Heart left ventricle (tissue), 16 donors: ENCODE results near the gene MAPK11. TPM values are rescaled to one million over a fixed set of nuclear protein-coding genes. Genes with fewer than 3 reads are reported as not detected.

Experiments
- ATAC-seq, 4 donors: fragments of 200-7000 bp; cut with Tn5 transposase; one replicate each; pipeline ENCODE4 v1.9.1; 2020 to 2022; ENCODE audit warnings: moderate library complexity in 4 of 4, mild to moderate bottlenecking in 3 of 4, moderate number of reproducible peaks in 1 of 4
- DNase-seq, 5 donors: peaks; one replicate each; pipeline ENCODE4 v3.0.0-alpha.2; 2020
- H3K27ac ChIP-seq, 12 donors: fragments of 200-600 bp; sonication (generic) in 4 of 12; one replicate each; pipeline versions ENCODE4 v1.5.0 to v1.8.0; 2016 to 2022; ENCODE audit warnings: mild to moderate bottlenecking in 2 of 12
- H3K27me3 ChIP-seq, 9 donors: fragments of 200-600 bp; sonication (generic) in 2 of 9; one replicate each; pipeline versions ENCODE4 v1.5.1 to v1.8.0; 2016 to 2022; ENCODE audit warnings: mild to moderate bottlenecking in 3 of 9
- H3K36me3 ChIP-seq, 9 donors: fragments of 200-600 bp; sonication (generic) in 2 of 9; one replicate each; pipeline versions ENCODE4 v1.5.0 to v1.8.0; 2018 to 2022; ENCODE audit warnings: mild to moderate bottlenecking in 2 of 9
- H3K4me1 ChIP-seq, 12 donors: fragments of 200-600 bp; sonication (generic) in 4 of 12; one replicate each; pipeline versions ENCODE4 v1.5.0 to v1.8.0; 2016 to 2022; ENCODE audit warnings: mild to moderate bottlenecking in 3 of 12
- H3K4me3 ChIP-seq, 12 donors: fragments of 200-600 bp; sonication (generic) in 4 of 12; one replicate each; pipeline versions ENCODE4 v1.5.0 to v1.8.0; 2017 to 2022; ENCODE audit warnings: mild to moderate bottlenecking in 9 of 12, moderate library complexity in 4 of 12
- H3K9me3 ChIP-seq, 12 donors: fragments of 200-600 bp; sonication (generic) in 4 of 12; one replicate each; pipeline versions ENCODE4 v1.5.0 to v1.8.0; 2016 to 2022; ENCODE audit warnings: mild to moderate bottlenecking in 1 of 12
- POLR2A ChIP-seq, 2 donors: fragments of 450-650 bp; IDR thresholded peaks; one replicate each; pipeline ENCODE4 v1.6.1; 2017; ENCODE audit warnings: antibody characterized with exemption in 2 of 2, mild to moderate bottlenecking in 2 of 2, moderate library complexity in 2 of 2
- WGBS, 4 donors: extraction: QIAGEN DNeasy Blood & Tissue Kit in 2 of 4; methylation state at CpG; one replicate each; pipeline versions ENCODE4 v1.1.5 to v1.1.7; 2013 to 2018; 5-methylcytosine and 5-hydroxymethylcytosine counted together
- intact Hi-C, 10 donors: fragments of 100-400 bp; cut with DNase I; formaldehyde crosslinking; loops; one replicate each; pipeline versions ENCODE4 v1.11.1 to v1.14.2; 2022
- polyA plus RNA-seq, 2 donors: library from polyadenylated mRNA; stranded (reverse); fragments of 200-250 nt; gene quantifications; one replicate each; pipeline ENCODE4 v1.2.3, GENCODE V29; 2013
- total RNA-seq, 9 donors: library from RNA; depleted of rRNA in 2 of 9; stranded (reverse); fragments of >200 nt in 2 of 9; fragmentation: NEBNext Ultra II Directional in 3 of 9; extraction: Animal tissue kit (Norgen Biotek cat#: 25700) in 3 of 9; gene quantifications; one replicate each; pipeline versions ENCODE4 v1.1.0 to v1.2.4, GENCODE V29; 2016 to 2023
- TF ChIP-seq, protein P1 (sequence below), 12 donors: fragments of 200-600 bp; sonication (generic) in 4 of 12; IDR thresholded peaks; one replicate each; pipeline versions ENCODE4 v1.5.0 to v1.8.0; 2018 to 2022; ENCODE audit warnings: antibody characterized with exemption in 12 of 12, mild to moderate bottlenecking in 5 of 12
- donor health status: ischemic (EF 13 %, LVEDD 7.1; RV severe dilation, severe dysfunction).
- donor health status: healthy with polysubstance abuse.
- donor health status: DM: no; HTN: yes; CAD: no.
- donor health status: DM: no; HTN: no; CAD: no.
- donor health status: ischemic (EF 25% LVEDD 6.9; RV normal size, moderate dysfunction).
- donor health status: ischemic (EF 25% LVEDD 5.7; RV mildly dilated, moderate dysfunction).
- donor health status: healthy.
- donor health status: DM: yes; HTN: yes; CAD: no.
- donor health status: ischemic (EF 35%, LVEDD 5.7; RV mildly dilated, moderate dysfunction).
- donor health status: nonischemic (EF 11% LVEDD 7.7; RV severe dilation, severe dysfunction).
- donor health status: DM: yes; HTN: yes; CAD: no.
- donor health status: PGD.
- donor health status: ischemic (EF 29% LVEDD 5.4; RV normal size, mild dysfunction).
- donor health status: nonischemic (EF 23%, LVEDD 6.1; RV moderate dilation, normal function).

The MAPK11 gene
- total and polyA plus RNA-seq, 11 donors = 5.0 to 12.1 (median 7.5) TPM

DNA sequence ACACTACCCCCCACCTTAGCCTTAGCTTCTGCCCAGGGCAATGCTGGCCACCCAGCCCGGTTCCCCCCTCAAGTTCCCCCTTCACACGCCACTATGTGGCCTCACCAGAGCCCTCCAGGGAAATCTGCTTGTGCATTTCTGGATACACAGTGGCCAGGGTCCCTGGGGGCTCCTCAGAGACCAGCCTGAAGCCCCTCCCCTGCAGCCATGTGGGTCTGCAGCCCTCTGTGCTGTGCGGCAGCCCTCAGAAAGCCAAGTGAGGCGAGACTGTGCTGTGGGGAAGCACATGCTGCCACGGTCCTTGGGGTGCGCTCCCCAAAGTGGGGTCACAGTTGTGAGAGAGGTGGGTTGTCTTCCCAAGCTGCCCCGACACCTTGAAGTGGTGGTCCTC is 39.4 kb upstream of the MAPK11 start:
- H3K27ac ChIP-seq = peak overlapping the region in 11 of 12 donors; percentile 74 to 95 (median 89)

DNA sequence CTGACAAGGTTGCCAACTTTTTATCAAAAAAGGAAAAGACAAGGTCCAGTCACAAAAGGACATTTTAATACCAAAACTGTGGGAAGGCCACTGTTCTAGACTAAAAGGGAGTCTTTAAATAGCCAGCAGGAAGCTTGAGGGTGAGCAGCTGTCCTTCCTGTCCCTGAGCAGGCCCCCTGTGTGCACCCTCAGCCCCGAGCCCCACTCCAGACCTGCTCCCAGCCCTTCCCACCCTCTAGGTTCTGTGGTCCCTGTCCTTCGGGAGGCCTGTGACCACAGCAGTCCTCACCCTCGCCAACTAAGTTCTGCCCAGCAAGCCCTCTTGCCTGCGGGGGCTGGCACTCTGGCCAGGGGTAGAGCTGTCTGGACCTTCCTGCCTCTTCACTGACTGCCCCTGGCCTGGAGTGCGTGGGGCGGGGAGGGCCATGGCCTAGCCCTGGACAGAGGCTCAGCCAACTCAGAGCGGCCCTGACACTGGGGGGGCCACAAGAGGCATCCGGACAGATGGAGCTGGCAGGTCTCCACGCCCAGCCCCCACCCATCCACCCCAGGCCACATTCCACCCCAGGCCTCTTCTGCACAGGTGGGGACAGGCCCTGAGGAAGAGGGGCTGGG is 38.9 kb upstream of the MAPK11 start:
- no peaks in the 10 kb centered on the region for H3K27me3 ChIP-seq
- TF ChIP-seq, protein P1, sequence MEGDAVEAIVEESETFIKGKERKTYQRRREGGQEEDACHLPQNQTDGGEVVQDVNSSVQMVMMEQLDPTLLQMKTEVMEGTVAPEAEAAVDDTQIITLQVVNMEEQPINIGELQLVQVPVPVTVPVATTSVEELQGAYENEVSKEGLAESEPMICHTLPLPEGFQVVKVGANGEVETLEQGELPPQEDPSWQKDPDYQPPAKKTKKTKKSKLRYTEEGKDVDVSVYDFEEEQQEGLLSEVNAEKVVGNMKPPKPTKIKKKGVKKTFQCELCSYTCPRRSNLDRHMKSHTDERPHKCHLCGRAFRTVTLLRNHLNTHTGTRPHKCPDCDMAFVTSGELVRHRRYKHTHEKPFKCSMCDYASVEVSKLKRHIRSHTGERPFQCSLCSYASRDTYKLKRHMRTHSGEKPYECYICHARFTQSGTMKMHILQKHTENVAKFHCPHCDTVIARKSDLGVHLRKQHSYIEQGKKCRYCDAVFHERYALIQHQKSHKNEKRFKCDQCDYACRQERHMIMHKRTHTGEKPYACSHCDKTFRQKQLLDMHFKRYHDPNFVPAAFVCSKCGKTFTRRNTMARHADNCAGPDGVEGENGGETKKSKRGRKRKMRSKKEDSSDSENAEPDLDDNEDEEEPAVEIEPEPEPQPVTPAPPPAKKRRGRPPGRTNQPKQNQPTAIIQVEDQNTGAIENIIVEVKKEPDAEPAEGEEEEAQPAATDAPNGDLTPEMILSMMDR (IDR thresholded peaks at IDR 0.05) = no peak
- no peak for TF ChIP-seq POLR2A (IDR thresholded peaks at IDR 0.05)
- no peaks in the 10 kb centered on the region for H3K9me3 ChIP-seq
- no peaks in the 10 kb centered on the region for H3K36me3 ChIP-seq
- DNase-seq (peak in 2 of 5 donors; percentile 32 to 38), ATAC-seq (no peak)
- peaks cover 7 to 58% (median 41%) of the 10 kb centered on the region in 12 donors for H3K4me1 ChIP-seq
- 36 to 51% (median 37%) methylated on average over 9 of the region's 9 CpGs for WGBS, 4 donors
- intact Hi-C loops = loop anchor here in 3 of 10 donors (1.0 to 5.0 kb wide), 2 partner anchors 18 to 37 kb away; partner anchors contain the start of genes MAPK11 (in 2 of the 3) and DENND6B (in 1 of the 3)
- H3K27ac ChIP-seq = peak overlapping the region; percentile 74 to 95 (median 89)
- no peak overlapping the region for H3K4me3 ChIP-seq

More for the DNA sequence above, 39.4 kb upstream of the MAPK11 start:
- no peaks in the 10 kb centered on the region for H3K36me3 ChIP-seq
- H3K27me3 ChIP-seq = no peaks in the 10 kb centered on the region
- H3K4me1 ChIP-seq = peaks cover 5 to 56% (median 37%) of the 10 kb centered on the region in 12 donors
- 72 to 86% (median 74%) methylated on average over 5 to 7 of the region's 7 CpGs for WGBS, 4 donors
- TF ChIP-seq POLR2A (IDR thresholded peaks at IDR 0.05) = no peak
- TF ChIP-seq, protein P1 (IDR thresholded peaks at IDR 0.05) = no peak
- ATAC-seq (no peak), DNase-seq (peak in 3 of 5 donors; percentile 17 to 62 (median 20))
- intact Hi-C loops = loop anchor here in 2 of 10 donors (5.0 kb wide), 1 partner anchor 37 kb away; the partner anchor contains the start of gene MAPK11 (in 2 of the 2)
- H3K4me3 ChIP-seq = no peak overlapping the region
- H3K9me3 ChIP-seq = no peaks in the 10 kb centered on the region

DNA sequence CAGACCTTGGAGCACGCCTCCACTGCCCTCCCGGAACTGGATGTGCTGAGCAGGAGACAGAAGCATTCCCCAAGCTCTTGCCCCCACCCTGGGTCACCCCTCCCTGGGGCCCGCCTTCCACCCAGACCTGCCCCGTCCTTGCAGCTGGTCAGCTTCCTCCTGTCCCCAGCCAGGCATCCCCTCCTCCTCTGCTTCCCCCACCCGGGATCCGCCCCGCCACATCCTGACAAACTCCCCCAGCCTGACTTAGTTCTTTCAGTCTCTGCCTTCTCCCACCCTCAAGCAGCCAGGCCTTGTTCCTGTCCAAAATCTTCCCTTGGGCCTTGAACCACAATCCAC is 38.4 kb upstream of the MAPK11 start:
- Histone ChIP-seq H3K27me3 (no peaks in the 10 kb centered on the region), H3K27ac (peak overlapping the region; percentile 74 to 95 (median 89)), H3K9me3 (no peaks in the 10 kb centered on the region), H3K4me1 (peaks cover 13 to 58% (median 46%) of the 10 kb centered on the region in 12 donors), H3K4me3 (peak overlapping the region in 8 of 12 donors; percentile 6 to 38 (median 31)), H3K36me3 (no peaks in the 10 kb centered on the region)
- DNase-seq (peak; percentile 90 to 94 (median 93)), ATAC-seq (peak; percentile 45 to 75 (median 56))
- 25 to 44% (median 38%) methylated on average over 6 to 7 of the region's 7 CpGs for whole genome bisulfite sequencing, 4 donors
- TF ChIP-seq, protein P1 (IDR thresholded peaks at IDR 0.05) = no peak
- TF ChIP-seq POLR2A (IDR thresholded peaks at IDR 0.05) = peak in 1 of 2 donors; percentile 30
- intact Hi-C loops = loop anchor here in 3 of 10 donors (1.0 to 5.0 kb wide), 2 partner anchors 19 to 36 kb away; partner anchors contain the start of genes MAPK11 (in 2 of the 3) and DENND6B (in 1 of the 3)

DNA sequence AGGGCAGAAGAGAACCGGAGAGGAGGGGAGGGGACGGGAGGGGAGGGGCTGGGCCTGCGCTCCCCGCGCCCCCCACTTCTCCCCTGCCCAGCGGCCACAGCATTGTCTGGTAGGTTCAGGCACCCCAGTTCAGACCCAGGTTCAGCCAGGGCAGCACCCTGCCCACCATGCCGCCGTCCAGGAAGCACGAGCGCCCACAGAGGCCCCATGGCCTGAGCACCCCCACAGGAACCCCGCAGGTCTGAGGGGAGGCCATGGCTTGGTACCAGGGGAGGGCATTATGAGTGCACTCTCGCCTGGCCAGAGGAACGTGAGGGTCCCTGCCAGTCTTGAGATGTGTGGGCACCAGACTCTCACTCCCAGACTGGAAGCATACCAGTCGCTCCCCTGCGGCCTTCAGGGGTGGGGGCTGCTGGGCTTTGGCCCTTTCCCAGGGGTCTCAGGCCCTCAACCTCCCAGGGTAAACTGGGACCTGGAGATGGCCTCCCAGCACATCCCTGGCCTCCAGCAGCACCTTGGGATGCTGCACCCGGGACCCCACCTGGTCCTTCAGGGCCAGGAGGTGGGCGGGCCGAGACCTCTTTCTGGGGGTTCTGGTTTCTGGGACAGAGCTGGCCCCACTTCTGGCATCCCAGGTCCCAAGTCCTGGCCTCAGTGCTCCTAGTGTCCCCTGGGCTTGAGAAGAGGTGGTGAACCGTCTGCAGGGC is 37.9 kb upstream of the MAPK11 start:
- Histone ChIP-seq H3K36me3 (no peaks in the 10 kb centered on the region), H3K27me3 (no peaks in the 10 kb centered on the region), H3K4me1 (peaks cover 17 to 64% (median 51%) of the 10 kb centered on the region in 12 donors), H3K9me3 (no peaks in the 10 kb centered on the region), H3K27ac (peak overlapping the region; percentile 74 to 95 (median 89)), H3K4me3 (peak overlapping the region in 8 of 12 donors; percentile 6 to 38 (median 31))
- ATAC-seq (no peak), DNase-seq (peak in 3 of 5 donors; percentile 36 to 54 (median 45))
- TF ChIP-seq POLR2A (IDR thresholded peaks at IDR 0.05) = no peak
- TF ChIP-seq, protein P1 (IDR thresholded peaks at IDR 0.05) = no peak
- intact Hi-C loops = loop anchor here in 3 of 10 donors (1.0 to 5.0 kb wide), 3 partner anchors 19 to 36 kb away; partner anchors contain the start of genes MAPK11 (in 2 of the 3) and DENND6B (in 1 of the 3)
- WGBS, 4 donors = 18 to 39% (median 28%) methylated on average over 5 to 19 of the region's 19 CpGs
